SH-SY5Y (cell line): Measurements from ENCODE around the gene RPS17.

ENCODE experiments used
- GATA2 ChIP-seq: IDR thresholded peaks from 2 replicates; pipeline ENCODE4 v1.6.1; 2011; ENCODE audit warnings: mild to moderate bottlenecking, low read depth, low read length
- GATA3 ChIP-seq: IDR thresholded peaks from 2 replicates; pipeline ENCODE4 v1.6.1; 2011; ENCODE audit warnings: low read depth, mild to moderate bottlenecking, low read length, moderate library complexity

- TF ChIP-seq GATA2 (no peak), GATA3 (no peak)
These were observed 4.7 kb upstream of the RPS17 start for GRCh38 chr15:82545002-82545401.
